Endodermal cell (in vitro differentiated cells): ENCODE measurements around the gene SYT8. TPM values are rescaled to one million over a fixed set of nuclear protein-coding genes. Genes with fewer than 3 reads are reported as not detected.
"Not testable (repeated sequence)": the region's sequence is repeated elsewhere in the genome, so short reads cannot be mapped to it uniquely, and the experiment has no call there.

Experiments
- DNase-seq: peaks from one replicate; pipeline ENCODE4 v3.0.0-alpha.2; 2017
- H3K27ac ChIP-seq: 2 replicates; pipeline ENCODE4 v1.5.1; 2013; ENCODE audit warnings: mild to moderate bottlenecking, low read depth, low read length, moderate library complexity
- H3K27me3 ChIP-seq: 2 replicates; pipeline ENCODE4 v1.6.1; 2013; ENCODE audit warnings: mild to moderate bottlenecking, low read length, moderate library complexity; ENCODE audit not compliant: insufficient read depth, control insufficient read depth, poor library complexity, severe bottlenecking
- H3K36me3 ChIP-seq: 2 replicates; pipeline ENCODE4 v1.7.0; 2013; ENCODE audit warnings: mild to moderate bottlenecking, low read length, moderate library complexity; ENCODE audit not compliant: control insufficient read depth, insufficient read depth
- H3K4me1 ChIP-seq: one replicate; pipeline ENCODE4 v1.7.0; 2013; ENCODE audit warnings: low read length; ENCODE audit not compliant: control insufficient read depth, insufficient read depth
- H3K4me3 ChIP-seq: 2 replicates; pipeline ENCODE4 v1.5.1; 2013; ENCODE audit warnings: mild to moderate bottlenecking, low read length, moderate library complexity
- H3K9ac ChIP-seq: 2 replicates; pipeline ENCODE4 v1.6.1; 2013; ENCODE audit warnings: mild to moderate bottlenecking, low read length, moderate library complexity; ENCODE audit not compliant: poor library complexity, severe bottlenecking; ENCODE audit errors: extremely low read depth
- H3K9me3 ChIP-seq: 2 replicates; pipeline ENCODE4 v1.6.1; 2013; ENCODE audit warnings: mild to moderate bottlenecking, low read length, moderate library complexity; ENCODE audit not compliant: control insufficient read depth
- H3K27ac Mint-ChIP-seq: 2 replicates; pipeline ENCODE4 v1.8.0; 2020; ENCODE audit warnings: mixed read lengths
- H3K27me3 Mint-ChIP-seq: 2 replicates; pipeline ENCODE4 v1.8.0; 2021; ENCODE audit warnings: mild to moderate bottlenecking, mixed read lengths; ENCODE audit not compliant: insufficient read depth
- H3K36me3 Mint-ChIP-seq: 2 replicates; pipeline ENCODE4 v1.8.0; 2020; ENCODE audit warnings: low read depth, mixed read lengths
- H3K4me1 Mint-ChIP-seq: 2 replicates; pipeline ENCODE4 v1.8.0; 2020; ENCODE audit warnings: mixed read lengths
- H3K4me3 Mint-ChIP-seq: 2 replicates; pipeline ENCODE4 v1.8.0; 2020; ENCODE audit warnings: mild to moderate bottlenecking, moderate library complexity, mixed read lengths
- H3K9me3 Mint-ChIP-seq: 2 replicates; pipeline ENCODE4 v1.8.0; 2020; ENCODE audit warnings: mild to moderate bottlenecking, mixed read lengths
- CTCF ChIP-seq: fragments of 200-600 bp; sonication (generic); conservative IDR thresholded peaks from 2 replicates; pipeline ENCODE4 v1.5.0; 2021; ENCODE audit warnings: antibody characterized with exemption, mild to moderate bottlenecking
- WGBS, 2 experiments: methylation state at CpG; one replicate each; pipeline versions ENCODE4 v1.1.5 to v1.1.7; 2013; ENCODE audit warnings: missing lambda C conversion rate in 2 of 2, mixed read lengths in 1 of 2; ENCODE audit not compliant: insufficient coverage in 1 of 2, insufficient read length in 1 of 2; 5-methylcytosine and 5-hydroxymethylcytosine counted together
- total RNA-seq, 2 donors: library from RNA; stranded (reverse); fragmentation: NEBNext Ultra II Directional in 1 of 2; extraction: Animal tissue kit (Norgen Biotek cat#: 25700) in 1 of 2; gene quantifications; 2 replicates in 1 of 2; 3 replicates in 1 of 2; pipeline ENCODE4 v1.2.1, GENCODE V29; 2021

Gene SYT8
- total RNA-seq, 2 donors from 2014 or later = not detected

GRCh38 chr11:1812274-1812673 is 22.5 kb upstream of the SYT8 start:
- H3K9ac ChIP-seq = no peak overlapping the region
- no peaks in the 10 kb centered on the region for H3K4me1 ChIP-seq
- no peak for DNase-seq
- H3K27ac Mint-ChIP-seq = no peak overlapping the region
- WGBS, 2 experiments = 89 to 96% methylated on average over 5 of the region's 5 CpGs
- peaks cover 26% of the 10 kb centered on the region for H3K27me3 Mint-ChIP-seq
- no peak overlapping the region for H3K4me3 Mint-ChIP-seq
- no peaks in the 10 kb centered on the region for H3K9me3 ChIP-seq
- no peak overlapping the region for H3K27ac ChIP-seq
- no peaks in the 10 kb centered on the region for H3K36me3 ChIP-seq
- no peak for TF ChIP-seq CTCF
- H3K27me3 ChIP-seq = no peaks in the 10 kb centered on the region
- peaks cover 16% of the 10 kb centered on the region for H3K9me3 Mint-ChIP-seq
- no peaks in the 10 kb centered on the region for H3K36me3 Mint-ChIP-seq
- peaks cover 3% of the 10 kb centered on the region for H3K4me1 Mint-ChIP-seq
- no peak overlapping the region for H3K4me3 ChIP-seq

DNA sequence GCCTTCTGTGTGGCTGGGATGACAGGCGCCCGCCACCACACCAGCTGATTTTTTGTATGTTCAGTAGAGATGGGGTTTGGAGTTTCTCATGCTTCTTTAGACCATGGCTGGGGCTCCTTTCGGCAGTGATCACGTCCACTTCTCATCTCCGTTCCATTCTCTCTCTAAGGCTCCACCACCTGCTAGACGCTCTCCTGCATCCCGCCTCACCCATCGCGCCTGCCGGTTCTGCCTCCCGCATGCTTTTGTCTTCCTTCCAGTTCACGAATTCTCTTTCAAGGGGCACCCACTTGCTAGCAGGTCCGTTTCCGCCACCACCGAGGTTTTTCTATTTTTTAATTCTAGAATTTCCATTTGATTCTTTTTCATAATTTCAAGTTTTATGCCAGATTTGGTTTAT is 22.0 kb upstream of the SYT8 start:
- no peak overlapping the region for H3K27ac Mint-ChIP-seq
- no peak overlapping the region for H3K4me3 ChIP-seq
- H3K4me1 ChIP-seq = no peaks in the 10 kb centered on the region
- H3K9ac ChIP-seq = no peak overlapping the region
- no peak for TF ChIP-seq CTCF
- H3K9me3 ChIP-seq = no peaks in the 10 kb centered on the region
- peaks cover 16% of the 10 kb centered on the region for H3K9me3 Mint-ChIP-seq
- no peak overlapping the region for H3K27ac ChIP-seq
- no peaks in the 10 kb centered on the region for H3K36me3 Mint-ChIP-seq
- WGBS, 2 experiments = 89 to 90% methylated on average over 13 to 14 of the region's 15 CpGs
- H3K4me3 Mint-ChIP-seq = no peak overlapping the region
- H3K4me1 Mint-ChIP-seq = no peaks in the 10 kb centered on the region
- no peaks in the 10 kb centered on the region for H3K36me3 ChIP-seq
- DNase-seq = no peak
- no peaks in the 10 kb centered on the region for H3K27me3 ChIP-seq
- H3K27me3 Mint-ChIP-seq = peaks cover 27% of the 10 kb centered on the region

- H3K4me3 Mint-ChIP-seq, H3K4me1 Mint-ChIP-seq, H3K27me3 ChIP-seq, DNase-seq, H3K9me3 ChIP-seq, H3K27ac Mint-ChIP-seq, H3K9ac ChIP-seq, H3K36me3 Mint-ChIP-seq, H3K27ac ChIP-seq, H3K4me1 ChIP-seq, H3K4me3 ChIP-seq, H3K36me3 ChIP-seq: not testable (repeated sequence)
- peaks cover 17% of the 10 kb centered on the region for H3K9me3 Mint-ChIP-seq
- 91 to 94% methylated on average over 3 to 8 of the region's 9 CpGs for WGBS, 2 experiments
- peaks cover 27% of the 10 kb centered on the region for H3K27me3 Mint-ChIP-seq
These were observed 21.4 kb upstream of the SYT8 start for GRCh38 chr11:1813356-1813755.

GRCh38 chr11:1814691-1815090 is 20.1 kb upstream of the SYT8 start:
- H3K36me3 Mint-ChIP-seq = no peaks in the 10 kb centered on the region

More at GRCh38 chr11:1814691-1815090, 20.1 kb upstream of the SYT8 start:
- peaks cover 25% of the 10 kb centered on the region for H3K27me3 Mint-ChIP-seq
- Histone ChIP-seq H3K4me1 (no peaks in the 10 kb centered on the region), H3K27me3 (no peaks in the 10 kb centered on the region), H3K9me3 (peaks cover 7% of the 10 kb centered on the region), H3K9ac (no peak overlapping the region), H3K36me3 (no peaks in the 10 kb centered on the region), H3K4me3 (no peak overlapping the region), H3K27ac (no peak overlapping the region)
- 70 to 91% methylated on average over 5 to 10 of the region's 10 CpGs for WGBS, 2 experiments
- no peaks in the 10 kb centered on the region for H3K4me1 Mint-ChIP-seq
- H3K4me3 Mint-ChIP-seq = no peak overlapping the region
- no peak for TF ChIP-seq CTCF
- H3K27ac Mint-ChIP-seq = no peak overlapping the region
- H3K9me3 Mint-ChIP-seq = peaks cover 18% of the 10 kb centered on the region
- DNase-seq = no peak
